Keratinocyte (primary cell): Measurements from ENCODE around the gene LRRC37A3. TPM values are rescaled to one million over a fixed set of nuclear protein-coding genes. Genes with fewer than 3 reads are reported as not detected.
"Not testable (repeated sequence)": the region's sequence is repeated elsewhere in the genome, so short reads cannot be mapped to it uniquely, and the experiment has no call there.

Source experiments
- DNase-seq: peaks from one replicate; pipeline ENCODE4 v3.0.0-alpha.2; 2011; ENCODE audit warnings: low read depth, missing footprints, low spot score
- FAIRE-seq: peaks from 2 replicates; lab custom pipeline; 2011; peaks lifted over from hg19 to GRCh38; lab: Jason Lieb, UNC
- H2AFZ ChIP-seq: 2 replicates; pipeline ENCODE4 v1.6.0; 2012; ENCODE audit warnings: low read length, control low read depth, inconsistent platforms; ENCODE audit not compliant: control insufficient read depth
- H3K27ac ChIP-seq: 2 replicates; pipeline ENCODE4 v1.5.1; 2011; ENCODE audit warnings: low read length; ENCODE audit not compliant: control insufficient read depth, insufficient read depth
- H3K27me3 ChIP-seq: 3 replicates; pipeline ENCODE4 v1.6.0; 2011; ENCODE audit warnings: low read length; ENCODE audit not compliant: control insufficient read depth, insufficient read depth; ENCODE audit errors: extremely low read depth
- H3K36me3 ChIP-seq, 2 experiments: 2 replicates in 1 of 2; 3 replicates in 1 of 2; pipeline ENCODE4 v1.5.1; 2011; ENCODE audit warnings: low read length in 2 of 2, mild to moderate bottlenecking in 1 of 2; ENCODE audit not compliant: control insufficient read depth in 2 of 2, insufficient read depth in 2 of 2; ENCODE audit errors: extremely low read depth in 1 of 2
- H3K4me1 ChIP-seq: 3 replicates; pipeline ENCODE4 v1.5.1; 2011; ENCODE audit warnings: low read length; ENCODE audit not compliant: control insufficient read depth, insufficient read depth; ENCODE audit errors: extremely low read depth
- H3K4me2 ChIP-seq: 3 replicates; pipeline ENCODE4 v1.6.0; 2011; ENCODE audit warnings: low read depth, low read length; ENCODE audit not compliant: control insufficient read depth, insufficient read depth; ENCODE audit errors: extremely low read depth
- H3K4me3 ChIP-seq, 3 experiments: fragments of 200-600 bp in 1 of 3; sonication (generic) in 1 of 3; 2 replicates in 2 of 3; 3 replicates in 1 of 3; pipeline ENCODE4 v1.5.1; 2011 to 2016; ENCODE audit warnings: low read length in 3 of 3, mild to moderate bottlenecking in 3 of 3, control low read depth in 2 of 3, inconsistent platforms in 1 of 3, low read depth in 1 of 3, mixed read lengths in 1 of 3, mixed run types in 1 of 3, moderate library complexity in 1 of 3; ENCODE audit not compliant: control insufficient read depth in 2 of 3, insufficient read depth in 2 of 3; ENCODE audit errors: extremely low read depth in 1 of 3
- H3K79me2 ChIP-seq: 2 replicates; pipeline ENCODE4 v1.6.0; 2012; ENCODE audit warnings: low read length; ENCODE audit not compliant: control insufficient read depth, insufficient read depth
- H3K9ac ChIP-seq: 3 replicates; pipeline ENCODE4 v1.6.0; 2011; ENCODE audit warnings: low read length; ENCODE audit not compliant: control insufficient read depth, insufficient read depth; ENCODE audit errors: extremely low read depth
- H3K9me1 ChIP-seq: 3 replicates; pipeline ENCODE4 v1.6.0; 2011; ENCODE audit warnings: low read length; ENCODE audit not compliant: control insufficient read depth, insufficient read depth; ENCODE audit errors: extremely low read depth
- H3K9me3 ChIP-seq: 2 replicates; pipeline ENCODE4 v1.5.1; 2012; ENCODE audit warnings: low read depth, low read length; ENCODE audit not compliant: control insufficient read depth
- H4K20me1 ChIP-seq: 3 replicates; pipeline ENCODE4 v1.6.0; 2011; ENCODE audit warnings: low read length; ENCODE audit not compliant: control insufficient read depth, insufficient read depth; ENCODE audit errors: extremely low read depth
- dilution Hi-C: fragments of 300-500 bp; cut with MboI; formaldehyde crosslinking; loops from one replicate; pipeline ENCODE4 v1.7.0; 2020; ENCODE audit warnings: low sequenced_read_pairs; ENCODE audit not compliant: extremely low pct_ligation_motif_present
- polyA plus RNA-seq, 5 experiments: library from polyadenylated mRNA; depleted of rRNA in 3 of 5; stranded (reverse) in 3 of 5; stranded (forward) in 1 of 5; unstranded in 1 of 5; fragments of >200 nt; gene quantifications; 1 replicate in 1 of 5; 2 replicates in 3 of 5; 3 replicates in 1 of 5; pipeline versions ENCODE4 v1.2.1 to v1.2.3, GENCODE V29; 2011 to 2012; ENCODE audit warnings: missing spikeins in 2 of 5, low read depth in 1 of 5, low replicate concordance in 1 of 5
- small RNA-seq, 3 experiments: library from RNA; depleted of rRNA; stranded (forward); fragments of <200 nt; gene quantifications; one replicate each; pipeline ENCODE3, GENCODE V24; 2012; ENCODE audit warnings: low read depth in 3 of 3, low replicate concordance in 1 of 3; ENCODE audit not compliant: insufficient read length in 3 of 3

LRRC37A3 gene
- polyA plus RNA-seq, 1 donor (not counting 4 experiments of a cell fraction or from before 2014, with no cell fraction given), result 2.0 TPM

GRCh38 chr17:64815833-64816198 lies 103.5 kb downstream of the LRRC37A3 start:
- H3K4me1 ChIP-seq, result peaks cover 13% of the 10 kb centered on the region

DNA sequence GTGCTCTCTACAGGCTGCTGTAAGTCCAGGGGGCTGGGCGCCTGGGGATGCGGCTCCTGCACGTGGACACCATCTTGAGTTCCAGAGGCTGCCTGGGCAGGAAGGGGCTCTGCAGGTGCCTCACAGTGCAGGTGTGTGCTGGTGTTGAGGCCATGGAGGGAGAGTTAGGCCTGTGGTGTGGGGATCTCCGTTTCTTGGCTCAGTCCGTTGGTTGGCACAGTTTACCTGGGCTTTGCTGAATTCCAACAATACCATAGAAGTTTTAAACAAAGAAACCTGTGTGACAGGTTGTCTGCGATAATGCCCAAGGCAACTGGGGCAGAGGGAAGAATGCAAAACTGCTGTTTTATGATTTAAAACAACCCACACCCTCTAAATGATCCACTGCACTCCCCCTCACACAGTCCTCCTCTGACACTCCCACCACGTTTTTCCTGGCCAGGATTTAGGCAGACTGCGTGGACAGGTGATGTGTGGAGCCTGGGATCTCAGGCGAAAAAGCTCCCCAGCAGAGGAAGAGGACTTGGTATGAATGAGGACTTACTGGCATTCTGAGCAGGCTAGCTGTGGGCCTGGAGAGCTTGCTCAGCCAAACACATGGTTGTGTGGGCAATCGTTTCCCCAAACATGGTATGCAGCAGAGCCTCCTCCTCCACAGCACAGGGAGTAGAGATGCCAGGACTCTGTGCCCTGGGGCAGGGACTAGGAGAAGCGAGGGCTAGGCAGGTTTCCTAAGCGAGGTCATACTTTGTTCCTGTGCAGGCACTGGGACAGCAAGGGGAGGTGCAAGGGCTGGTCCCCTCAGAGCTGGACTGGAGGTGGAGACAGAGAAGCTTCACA lies 104.1 kb downstream of the LRRC37A3 start:
- peaks cover 13% of the 10 kb centered on the region for H3K4me1 ChIP-seq
- H3K9me1 ChIP-seq, dilution Hi-C loops, H3K9me3 ChIP-seq, H3K36me3 ChIP-seq, H3K27me3 ChIP-seq, H3K4me2 ChIP-seq, H3K9ac ChIP-seq, H3K79me2 ChIP-seq, H4K20me1 ChIP-seq, H2AFZ ChIP-seq: not testable (repeated sequence)
- peak overlapping the region in 1 of 3 experiments; percentile 13 for H3K4me3 ChIP-seq
- FAIRE-seq (peak; percentile 85), DNase-seq (peak; percentile 59)
- H3K27ac ChIP-seq, result peak overlapping the region; percentile 31

More at GRCh38 chr17:64815833-64816198, 103.5 kb downstream of the LRRC37A3 start:
- peak overlapping the region; percentile 19 for H2AFZ ChIP-seq
- peak; percentile 92 for FAIRE-seq
- H3K9me1 ChIP-seq, H3K9ac ChIP-seq, H3K36me3 ChIP-seq, dilution Hi-C loops, H4K20me1 ChIP-seq, H3K9me3 ChIP-seq, H3K27me3 ChIP-seq, H3K4me2 ChIP-seq, H3K79me2 ChIP-seq, DNase-seq: not testable (repeated sequence)
- peak overlapping the region in 1 of 3 experiments; percentile 13 for H3K4me3 ChIP-seq
- peak overlapping the region; percentile 31 for H3K27ac ChIP-seq

DNA sequence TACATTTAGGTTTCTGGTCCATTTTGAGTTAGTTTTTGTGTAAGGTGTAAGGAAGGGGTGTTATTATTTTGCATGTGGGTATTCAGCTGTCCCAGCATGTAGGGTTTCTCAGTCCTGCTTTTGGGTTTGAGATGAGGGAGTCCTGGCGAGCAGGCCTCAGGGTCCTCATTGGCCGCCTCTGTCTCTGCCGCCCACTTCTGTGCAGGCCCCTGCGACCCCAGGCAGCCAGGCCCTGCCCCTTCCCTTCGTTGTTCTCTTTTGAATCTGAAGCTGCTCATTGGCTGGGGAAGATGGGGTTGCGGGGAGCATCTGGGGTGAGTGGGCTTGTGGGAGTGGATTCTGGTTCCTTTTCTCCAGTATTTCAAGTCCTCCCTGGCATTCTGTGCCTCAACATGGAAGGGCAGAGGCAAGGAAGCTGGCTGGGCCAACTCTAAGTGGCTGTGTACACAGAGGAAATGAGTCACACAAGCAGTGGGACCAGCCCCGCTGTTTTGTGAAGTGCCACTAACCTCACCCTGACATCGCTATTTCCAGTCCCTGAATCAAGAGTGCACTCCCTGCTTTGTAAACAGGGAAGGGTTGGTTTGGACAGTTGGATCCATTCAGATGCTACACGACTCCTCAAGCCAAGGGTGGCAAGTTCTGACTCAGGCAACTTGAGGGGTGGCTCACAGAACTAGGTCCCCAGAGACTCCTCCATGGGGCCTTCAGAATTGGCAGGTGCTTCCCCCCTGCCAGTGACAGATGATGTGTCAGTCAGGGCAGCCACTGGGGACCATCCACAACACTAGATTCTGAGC lies 110.9 kb downstream of the LRRC37A3 start:
- H3K27ac ChIP-seq, H3K9me3 ChIP-seq, H3K9ac ChIP-seq, H2AFZ ChIP-seq, DNase-seq, H3K27me3 ChIP-seq, H3K36me3 ChIP-seq, H4K20me1 ChIP-seq, H3K9me1 ChIP-seq, H3K4me1 ChIP-seq, H3K4me3 ChIP-seq, dilution Hi-C loops, H3K79me2 ChIP-seq: not testable (repeated sequence)
- peak overlapping the region; percentile 5 for H3K4me2 ChIP-seq
- FAIRE-seq, result peak; percentile 90

Small RNA genes lying within 50 kb of the gene (small RNA-seq; reads per million reads assigned to genes)
- gene AC037487.3 (0 reads per million in 3 experiments), gene AC103810.6 (0 reads per million in 3 experiments), gene AC103810.7 (0 reads per million in 3 experiments), gene RDM1P4 (0 reads per million in 3 experiments), gene RN7SL404P (0 reads per million in 3 experiments), gene RNU7-115P (0 reads per million in 3 experiments)

Other genes with a start within 250 kb of the LRRC37A3 start
- gene GNA13, start 137.3 kb upstream of the LRRC37A3 start, polyA plus RNA-seq, result 23.6 to 38.9 TPM (median 27.3 TPM) in 3 replicates
- gene RGS9, start 217.9 kb upstream of the LRRC37A3 start, polyA plus RNA-seq, result 2.1 to 4.8 TPM (median 2.3 TPM) in 3 replicates